H9 (cell line): ENCODE data around the gene NANOS3. TPM values are rescaled to one million over a fixed set of nuclear protein-coding genes. Genes with fewer than 3 reads are reported as not detected.

Source experiments
- DNase-seq: peaks from one replicate; pipeline ENCODE4 v3.0.0-alpha.2; 2017
- H2AFZ ChIP-seq: one replicate; pipeline ENCODE4 v1.6.1; 2013; ENCODE audit warnings: mild to moderate bottlenecking, low read length, control low read depth, moderate library complexity
- H2AK5ac ChIP-seq: 2 replicates; pipeline ENCODE4 v1.6.1; 2013; ENCODE audit warnings: low read length, control low read depth, mixed read lengths; ENCODE audit not compliant: insufficient read length
- H2BK120ac ChIP-seq: one replicate; pipeline ENCODE4 v1.6.1; 2013; ENCODE audit warnings: low read depth, mild to moderate bottlenecking, low read length, control low read depth, inconsistent platforms; ENCODE audit not compliant: poor library complexity, severe bottlenecking
- H2BK12ac ChIP-seq: 2 replicates; pipeline ENCODE4 v1.6.1; 2013; ENCODE audit warnings: low read length, control low read depth, mixed read lengths, low read depth; ENCODE audit not compliant: insufficient read length
- H2BK15ac ChIP-seq: 2 replicates; pipeline ENCODE4 v1.6.1; 2013; ENCODE audit warnings: low read depth, low read length, control low read depth
- H2BK20ac ChIP-seq: one replicate; pipeline ENCODE4 v1.6.1; 2013; ENCODE audit warnings: low read depth, mild to moderate bottlenecking, low read length, control low read depth, inconsistent platforms; ENCODE audit not compliant: poor library complexity, severe bottlenecking
- H2BK5ac ChIP-seq: 2 replicates; pipeline ENCODE4 v1.6.1; 2013; ENCODE audit warnings: low read length, control low read depth, mixed read lengths; ENCODE audit not compliant: insufficient read length
- H3K14ac ChIP-seq: 2 replicates; pipeline ENCODE4 v1.6.1; 2013; ENCODE audit warnings: low read length, control low read depth; ENCODE audit not compliant: insufficient read depth
- H3K18ac ChIP-seq: 2 replicates; pipeline ENCODE4 v1.6.1; 2013; ENCODE audit warnings: low read depth, mild to moderate bottlenecking, mixed read lengths, low read length, control low read depth; ENCODE audit not compliant: insufficient read length
- H3K23ac ChIP-seq: 2 replicates; pipeline ENCODE4 v1.6.1; 2013; ENCODE audit warnings: low read length, control low read depth, mixed read lengths, low read depth; ENCODE audit not compliant: insufficient read length
- H3K23me2 ChIP-seq: 2 replicates; pipeline ENCODE4 v1.6.1; 2013; ENCODE audit warnings: low read depth, mild to moderate bottlenecking, mixed read lengths, low read length, control low read depth; ENCODE audit not compliant: insufficient read length, poor library complexity, severe bottlenecking
- H3K27ac ChIP-seq: 2 replicates; pipeline ENCODE4 v1.5.1; 2013; ENCODE audit warnings: low read length, control low read depth, mixed read lengths, low read depth; ENCODE audit not compliant: insufficient read length
- H3K27me3 ChIP-seq: 2 replicates; pipeline ENCODE4 v1.6.1; 2013; ENCODE audit warnings: low read length, control low read depth, inconsistent platforms; ENCODE audit not compliant: insufficient read depth
- H3K4ac ChIP-seq: 2 replicates; pipeline ENCODE4 v1.6.1; 2013; ENCODE audit warnings: low read depth, mild to moderate bottlenecking, control low read depth, inconsistent platforms, low read length, moderate library complexity
- H3K4me1 ChIP-seq: 2 replicates; pipeline ENCODE4 v1.6.1; 2013; ENCODE audit warnings: low read length, control low read depth, inconsistent platforms; ENCODE audit not compliant: insufficient read depth
- H3K4me2 ChIP-seq: 2 replicates; pipeline ENCODE4 v1.6.1; 2013; ENCODE audit warnings: low read length, control low read depth, mixed read lengths; ENCODE audit not compliant: insufficient read length, insufficient read depth
- H3K56ac ChIP-seq: 2 replicates; pipeline ENCODE4 v1.6.1; 2013; ENCODE audit warnings: low read depth, mild to moderate bottlenecking, mixed read lengths, low read length, control low read depth; ENCODE audit not compliant: insufficient read length
- H3K79me1 ChIP-seq: 2 replicates; pipeline ENCODE4 v1.6.1; 2013; ENCODE audit warnings: low read depth, mild to moderate bottlenecking, moderate library complexity, low read length, control low read depth, inconsistent platforms; ENCODE audit not compliant: insufficient read depth, poor library complexity, severe bottlenecking
- H3K79me2 ChIP-seq: 2 replicates; pipeline ENCODE4 v1.6.1; 2013; ENCODE audit warnings: low read length, control low read depth, inconsistent platforms; ENCODE audit not compliant: insufficient read depth
- H3K9ac ChIP-seq: 2 replicates; pipeline ENCODE4 v1.6.1; 2013; ENCODE audit warnings: low read length, control low read depth, mixed read lengths; ENCODE audit not compliant: insufficient read length; ENCODE audit errors: extremely low read depth
- H3K9me3 ChIP-seq: one replicate; pipeline ENCODE4 v1.6.1; 2013; ENCODE audit warnings: low read depth, low read length, inconsistent platforms; ENCODE audit not compliant: control insufficient read depth
- H3T11ph ChIP-seq: one replicate; pipeline ENCODE4 v1.6.1; 2013; ENCODE audit warnings: mild to moderate bottlenecking, low read length, control low read depth, inconsistent platforms
- H4K20me1 ChIP-seq: one replicate; pipeline ENCODE4 v1.6.1; 2013; ENCODE audit not compliant: control insufficient read depth, insufficient read length, insufficient read depth
- H4K5ac ChIP-seq: 2 replicates; pipeline ENCODE4 v1.6.1; 2013; ENCODE audit warnings: low read depth, mild to moderate bottlenecking, mixed read lengths, low read length, control low read depth; ENCODE audit not compliant: insufficient read length
- H4K8ac ChIP-seq: replicated peaks from 2 replicates; pipeline ENCODE4 v1.6.1; 2013; ENCODE audit warnings: low read length, control low read depth, mixed read lengths, low read depth; ENCODE audit not compliant: insufficient read length
- H4K91ac ChIP-seq: 2 replicates; pipeline ENCODE4 v1.6.1; 2013; ENCODE audit warnings: low read depth, mild to moderate bottlenecking, moderate library complexity, mixed read lengths, low read length, control low read depth; ENCODE audit not compliant: insufficient read length
- H3K27ac Mint-ChIP-seq, 3 experiments: 2 replicates in 2 of 3; 3 replicates in 1 of 3; pipeline ENCODE4 v1.8.0; 2020 to 2021; ENCODE audit warnings: mixed read lengths in 3 of 3, mild to moderate bottlenecking in 1 of 3, moderate library complexity in 1 of 3
- H3K27me3 Mint-ChIP-seq: 2 replicates; pipeline ENCODE4 v1.8.0; 2021; ENCODE audit warnings: low read depth, mild to moderate bottlenecking, moderate library complexity, mixed read lengths
- H3K36me3 Mint-ChIP-seq, 3 experiments: 2 replicates in 2 of 3; 3 replicates in 1 of 3; pipeline ENCODE4 v1.8.0; 2020 to 2021; ENCODE audit warnings: low read depth in 3 of 3, mixed read lengths in 3 of 3; ENCODE audit not compliant: insufficient read depth in 1 of 3
- H3K4me1 Mint-ChIP-seq, 2 experiments: 2 replicates each; pipeline ENCODE4 v1.8.0; 2020; ENCODE audit warnings: mixed read lengths in 2 of 2
- H3K4me3 Mint-ChIP-seq, 2 experiments: 2 replicates in 1 of 2; 3 replicates in 1 of 2; pipeline ENCODE4 v1.8.0; 2020 to 2021; ENCODE audit warnings: mild to moderate bottlenecking in 2 of 2, mixed read lengths in 2 of 2, moderate library complexity in 1 of 2
- H3K9me3 Mint-ChIP-seq, 2 experiments: 2 replicates in 1 of 2; 3 replicates in 1 of 2; pipeline ENCODE4 v1.8.0; 2020; ENCODE audit warnings: mild to moderate bottlenecking in 2 of 2, mixed read lengths in 2 of 2, moderate library complexity in 1 of 2
- WGBS: extraction: QIAGEN DNeasy Blood & Tissue Kit; methylation state at CpG from one replicate; pipeline ENCODE4 v1.1.7; 2013; ENCODE audit warnings: missing lambda C conversion rate, low lambda C conversion rate, mixed read lengths; ENCODE audit not compliant: insufficient read length; ENCODE audit errors: extremely low coverage; 5-methylcytosine and 5-hydroxymethylcytosine counted together
- total RNA-seq: library from RNA; stranded (reverse); gene quantifications from 2 replicates; pipeline ENCODE4 v1.2.1, GENCODE V29; 2021
- TF ChIP-seq, protein P1 (sequence below): fragments of 200-600 bp; sonication (generic); conservative IDR thresholded peaks from 3 replicates; pipeline ENCODE4 v1.8.0; 2021; ENCODE audit warnings: antibody characterized with exemption, mild to moderate bottlenecking

Gene NANOS3
- total RNA-seq, 1 experiment from 2014 or later, result not detected

DNA sequence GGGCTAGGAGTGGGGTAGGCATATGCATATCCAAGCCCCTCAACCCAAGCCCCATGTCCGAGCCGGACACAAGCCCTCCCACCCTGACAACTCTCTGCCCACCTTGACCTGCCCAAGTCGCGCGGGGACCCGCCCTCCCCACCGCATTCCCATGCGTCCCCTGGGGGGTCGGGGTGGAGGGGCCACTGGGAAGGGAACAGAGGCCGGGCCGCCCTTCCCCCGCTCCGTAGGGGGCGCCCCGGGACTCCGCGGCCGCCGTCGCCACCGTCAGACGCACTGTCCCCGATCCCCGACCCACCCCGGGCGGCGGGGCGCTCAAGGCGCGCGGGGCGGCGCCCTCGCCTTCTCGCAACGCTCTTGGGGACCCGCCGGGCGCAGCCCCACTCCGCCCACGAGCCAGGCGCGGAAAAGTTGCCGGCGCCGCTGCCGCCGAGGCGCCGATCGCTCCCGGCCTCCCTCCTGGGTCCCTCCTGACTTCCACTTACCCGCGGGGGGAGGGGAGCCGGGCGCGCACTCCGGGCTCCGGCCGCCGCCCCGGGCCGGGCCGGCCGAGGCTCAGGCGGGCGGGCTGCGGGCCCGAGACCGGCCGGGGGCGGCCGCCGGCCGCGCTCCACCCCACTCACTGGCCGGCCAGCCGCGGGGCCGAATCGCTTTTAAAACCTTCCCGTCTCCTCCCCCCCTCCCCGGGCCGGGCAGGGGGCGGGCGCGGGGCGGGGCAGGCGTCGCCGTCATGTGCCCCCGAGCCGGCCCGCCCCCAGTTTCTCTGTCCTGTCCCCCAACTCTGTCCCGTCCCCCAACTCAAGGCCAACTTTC lies 34.4 kb upstream of the NANOS3 start:
- peak overlapping the region; percentile 83 for H3K18ac ChIP-seq
- peak overlapping the region; percentile 71 for H2BK12ac ChIP-seq
- peaks cover 15% of the 10 kb centered on the region for H3K23me2 ChIP-seq
- peak; percentile 56 for DNase-seq
- H2AFZ ChIP-seq, result peak overlapping the region; percentile 56
- Mint-ChIP-seq H3K36me3 (no peaks in the 10 kb centered on the region; a peak in 2 of 7 replicates), H3K9me3 (no peaks in the 10 kb centered on the region; a peak in 1 of 5 replicates), H3K27ac (peak overlapping the region in 2 of 3 experiments; percentile 87 to 98; a peak in 3 of 7 replicates), H3K4me1 (peaks cover 28 to 49% of the 10 kb centered on the region in 2 experiments), H3K4me3 (peak overlapping the region; percentile 74 to 92), H3K27me3 (no peaks in the 10 kb centered on the region)
- H2BK120ac ChIP-seq, result peak overlapping the region; percentile 95
- H3K4me1 ChIP-seq, result peaks cover 2% of the 10 kb centered on the region; the same call in 1 of the 2 replicates
- H3K27ac ChIP-seq, result no peak overlapping the region
- H2BK5ac ChIP-seq, result no peak overlapping the region
- H3K9ac ChIP-seq, result peak overlapping the region; percentile 40
- no peak overlapping the region for H3T11ph ChIP-seq
- H4K91ac ChIP-seq, result peak overlapping the region; percentile 44
- no CpG with 5 or more reads among the region's 95 CpGs for WGBS
- no peak overlapping the region for H3K56ac ChIP-seq
- H4K5ac ChIP-seq, result no peak overlapping the region
- no peak overlapping the region for H2AK5ac ChIP-seq
- H3K9me3 ChIP-seq, result no peaks in the 10 kb centered on the region
- H3K79me2 ChIP-seq, result no peaks in the 10 kb centered on the region; the same call in 1 of the 2 replicates
- peak overlapping the region; percentile 51 for H3K4me2 ChIP-seq
- no peaks in the 10 kb centered on the region for H4K20me1 ChIP-seq
- H3K14ac ChIP-seq, result peak overlapping the region; percentile 82
- no peak overlapping the region for H4K8ac ChIP-seq
- H3K4ac ChIP-seq, result peak overlapping the region; percentile 36; the same call in 1 of the 2 replicates
- TF ChIP-seq, protein P1, sequence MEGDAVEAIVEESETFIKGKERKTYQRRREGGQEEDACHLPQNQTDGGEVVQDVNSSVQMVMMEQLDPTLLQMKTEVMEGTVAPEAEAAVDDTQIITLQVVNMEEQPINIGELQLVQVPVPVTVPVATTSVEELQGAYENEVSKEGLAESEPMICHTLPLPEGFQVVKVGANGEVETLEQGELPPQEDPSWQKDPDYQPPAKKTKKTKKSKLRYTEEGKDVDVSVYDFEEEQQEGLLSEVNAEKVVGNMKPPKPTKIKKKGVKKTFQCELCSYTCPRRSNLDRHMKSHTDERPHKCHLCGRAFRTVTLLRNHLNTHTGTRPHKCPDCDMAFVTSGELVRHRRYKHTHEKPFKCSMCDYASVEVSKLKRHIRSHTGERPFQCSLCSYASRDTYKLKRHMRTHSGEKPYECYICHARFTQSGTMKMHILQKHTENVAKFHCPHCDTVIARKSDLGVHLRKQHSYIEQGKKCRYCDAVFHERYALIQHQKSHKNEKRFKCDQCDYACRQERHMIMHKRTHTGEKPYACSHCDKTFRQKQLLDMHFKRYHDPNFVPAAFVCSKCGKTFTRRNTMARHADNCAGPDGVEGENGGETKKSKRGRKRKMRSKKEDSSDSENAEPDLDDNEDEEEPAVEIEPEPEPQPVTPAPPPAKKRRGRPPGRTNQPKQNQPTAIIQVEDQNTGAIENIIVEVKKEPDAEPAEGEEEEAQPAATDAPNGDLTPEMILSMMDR, result 0 out of 3 replicates have a peak, but pooled peaks have one; percentile 14
- H2BK20ac ChIP-seq, result no peak overlapping the region
- H3K27me3 ChIP-seq, result no peaks in the 10 kb centered on the region
- no peaks in the 10 kb centered on the region for H3K79me1 ChIP-seq
- H3K23ac ChIP-seq, result no peak overlapping the region
- peak overlapping the region; percentile 33; the same call in 1 of the 2 replicates for H2BK15ac ChIP-seq
